Measurements from ENCODE around the gene FGGY. TPM values are rescaled to one million over a fixed set of nuclear protein-coding genes. Genes with fewer than 3 reads are reported as not detected.
A peak's percentile ranks its signal among the peaks of the same experiment; 100 is the strongest.

The FGGY gene
- total RNA-seq, 2 donors from 2014 or later: 16.0 to 21.8 TPM

DNA sequence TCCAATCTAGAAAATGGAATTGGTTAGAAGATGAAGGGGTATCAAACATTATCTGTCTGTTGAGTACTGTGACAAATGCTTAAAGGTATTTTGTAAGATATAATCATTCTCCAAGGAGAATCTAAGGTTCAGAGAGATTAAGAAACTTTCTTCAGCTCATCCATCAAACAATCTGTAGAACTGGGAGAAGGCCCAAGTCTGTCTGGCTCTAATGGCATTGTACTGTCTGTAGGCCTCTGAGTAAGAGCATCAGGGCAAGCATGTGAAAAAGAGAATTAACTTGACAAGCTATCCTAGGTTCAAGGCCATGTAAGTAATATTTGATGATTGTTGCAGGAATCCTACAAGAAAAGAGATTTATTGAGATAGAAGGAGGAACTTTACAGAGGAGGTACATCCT is 5.3 kb upstream of the FGGY start:
- Histone ChIP-seq H3K9me3 (no peaks in the 10 kb centered on the region), H3K4me1 (peaks cover 0 to 21% of the 10 kb centered on the region in 2 donors), H3K27ac (no peak overlapping the region), H3K4me3 (no peak overlapping the region), H3K36me3 (no peaks in the 10 kb centered on the region), H3K27me3 (no peaks in the 10 kb centered on the region)
- no peak for TF ChIP-seq CTCF (IDR thresholded peaks at IDR 0.05)
- no peak for DNase-seq (ENCODE audit: low spot score)

DNA sequence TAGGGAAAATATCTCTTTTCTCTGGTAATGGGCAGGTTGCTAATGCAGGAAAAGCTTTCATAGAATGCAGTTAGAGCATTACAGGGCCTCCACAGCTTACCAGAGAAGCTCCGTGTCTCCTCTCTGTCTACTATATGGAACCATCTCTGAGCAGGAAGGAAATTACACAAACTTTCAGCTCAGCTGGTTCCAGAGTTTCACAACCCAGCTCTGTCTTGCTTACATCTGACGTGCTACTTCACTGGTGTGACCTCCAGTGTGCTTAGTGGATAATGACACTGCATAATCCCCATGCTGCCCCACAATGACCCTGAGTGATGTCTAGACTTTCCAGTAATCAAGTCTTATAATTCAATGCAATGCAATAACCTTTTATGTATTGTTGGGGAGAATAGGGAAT is 4.3 kb upstream of the FGGY start:
- no peak for TF ChIP-seq CTCF (IDR thresholded peaks at IDR 0.05)
- no peaks in the 10 kb centered on the region for H3K27me3 ChIP-seq
- peak; percentile 82 for DNase-seq (ENCODE audit: low spot score)
- H3K9me3 ChIP-seq: no peaks in the 10 kb centered on the region
- H3K4me3 ChIP-seq: no peak overlapping the region
- peak overlapping the region in 1 of 2 donors; percentile 47 for H3K27ac ChIP-seq
- no peaks in the 10 kb centered on the region for H3K36me3 ChIP-seq
- H3K4me1 ChIP-seq: peaks cover 0 to 26% of the 10 kb centered on the region in 2 donors

DNA sequence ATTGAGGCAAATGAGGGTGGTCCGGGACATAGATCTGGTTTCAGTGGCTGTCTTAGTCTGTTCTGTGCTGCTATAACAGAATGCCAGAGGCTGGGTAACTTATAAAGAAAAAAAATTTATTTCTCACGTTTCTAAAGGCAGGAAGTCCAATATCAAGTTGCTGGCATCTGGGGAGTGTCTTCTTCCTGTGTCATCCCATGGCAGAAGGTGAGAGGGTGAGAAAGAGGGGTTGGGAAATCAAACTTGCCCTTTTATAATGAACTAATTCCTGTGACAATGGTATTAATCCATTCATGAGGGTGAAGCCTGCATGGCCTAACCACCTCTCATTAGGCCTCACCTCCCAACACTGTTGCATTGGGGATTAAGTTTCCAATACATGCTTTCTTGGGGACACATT is 3.7 kb upstream of the FGGY start:
- TF ChIP-seq CTCF (IDR thresholded peaks at IDR 0.05): no peak
- Histone ChIP-seq H3K4me3 (no peak overlapping the region), H3K4me1 (peaks cover 0 to 32% of the 10 kb centered on the region in 2 donors), H3K27ac (peak overlapping the region in 1 of 2 donors; percentile 4), H3K9me3 (no peaks in the 10 kb centered on the region), H3K27me3 (no peaks in the 10 kb centered on the region), H3K36me3 (no peaks in the 10 kb centered on the region)
- DNase-seq (ENCODE audit: low spot score): no peak

- no peak overlapping the region for H3K27ac ChIP-seq
- no peaks in the 10 kb centered on the region for H3K36me3 ChIP-seq
- TF ChIP-seq CTCF (IDR thresholded peaks at IDR 0.05): no peak
- H3K27me3 ChIP-seq: no peaks in the 10 kb centered on the region
- no peak for DNase-seq (ENCODE audit: low spot score)
- H3K4me3 ChIP-seq: no peak overlapping the region
- H3K9me3 ChIP-seq: no peaks in the 10 kb centered on the region
- peaks cover 0 to 38% of the 10 kb centered on the region in 2 donors for H3K4me1 ChIP-seq
Observed at GRCh38 chr1:59293849-59294248, 3.0 kb upstream of the FGGY start.

- H3K9me3 ChIP-seq: no peaks in the 10 kb centered on the region
- no peak overlapping the region for H3K27ac ChIP-seq
- no peak for DNase-seq (ENCODE audit: low spot score)
- H3K4me1 ChIP-seq: peaks cover 0 to 40% of the 10 kb centered on the region in 2 donors
- no peak overlapping the region for H3K4me3 ChIP-seq
- H3K27me3 ChIP-seq: no peaks in the 10 kb centered on the region
- no peak for TF ChIP-seq CTCF (IDR thresholded peaks at IDR 0.05)
- H3K36me3 ChIP-seq: no peaks in the 10 kb centered on the region
Observed at GRCh38 chr1:59294423-59294822, 2.5 kb upstream of the FGGY start.

DNA sequence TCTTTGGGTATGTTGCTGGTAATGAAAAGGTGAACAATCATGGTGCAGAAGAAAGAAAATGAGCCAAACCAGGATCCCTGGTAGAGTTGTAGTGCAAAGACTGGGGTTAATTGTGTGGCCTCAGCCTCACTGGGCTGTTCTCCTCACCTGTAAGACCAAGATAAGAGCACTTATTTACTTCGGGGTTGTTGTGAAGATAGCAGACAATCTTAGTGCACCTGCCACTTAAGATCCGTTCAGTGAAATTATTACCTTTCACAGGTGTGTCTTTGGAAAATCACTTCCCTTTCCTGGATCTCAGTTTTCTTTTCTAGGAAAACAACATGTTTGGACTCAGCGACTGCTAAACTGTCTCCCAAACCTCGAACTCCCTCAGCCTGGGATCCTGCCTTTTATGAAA is 1.3 kb upstream of the FGGY start:
- H3K4me3 ChIP-seq: peak overlapping the region; percentile 37 to 59
- TF ChIP-seq CTCF (IDR thresholded peaks at IDR 0.05): no peak
- peaks cover 0 to 40% of the 10 kb centered on the region in 2 donors for H3K4me1 ChIP-seq
- no peaks in the 10 kb centered on the region for H3K27me3 ChIP-seq
- peak overlapping the region; percentile 90 to 94 for H3K27ac ChIP-seq
- H3K36me3 ChIP-seq: no peaks in the 10 kb centered on the region
- no peaks in the 10 kb centered on the region for H3K9me3 ChIP-seq
- no peak for DNase-seq (ENCODE audit: low spot score)
